OCI-LY1 (cell line): Measurements from ENCODE around the gene MGAT4C.

Source experiments
- H2AFZ ChIP-seq: fragments of 200-600 bp; sonication (generic), shearing (Covaris generic); 2 replicates; pipeline ENCODE4 v1.6.0; 2014; ENCODE audit warnings: antibody characterized with exemption, mild to moderate bottlenecking, low read length
- H3F3A ChIP-seq: fragments of 200-600 bp; sonication (generic), shearing (Covaris generic); 2 replicates; pipeline ENCODE4 v1.6.0; 2014; ENCODE audit warnings: mild to moderate bottlenecking, antibody characterized with exemption, low read length, moderate library complexity; ENCODE audit not compliant: insufficient read depth
- H3K27ac ChIP-seq: fragments of 200-600 bp; sonication (generic); 2 replicates; pipeline ENCODE4 v1.5.1; 2014; ENCODE audit warnings: low read length, mixed run types, mild to moderate bottlenecking, low read depth; ENCODE audit not compliant: poor library complexity, severe bottlenecking
- H3K27me3 ChIP-seq: fragments of 200-600 bp; sonication (generic); 2 replicates; pipeline ENCODE4 v1.6.0; 2014; ENCODE audit warnings: antibody characterized with exemption, mild to moderate bottlenecking, low read length, moderate library complexity; ENCODE audit not compliant: insufficient read depth
- H3K36me3 ChIP-seq: fragments of 200-600 bp; sonication (generic); 2 replicates; pipeline ENCODE4 v1.6.1; 2014; ENCODE audit warnings: mild to moderate bottlenecking, antibody characterized with exemption, low read length, moderate library complexity, mixed read lengths; ENCODE audit not compliant: insufficient read depth
- H3K4me1 ChIP-seq: fragments of 200-600 bp; sonication (generic); 2 replicates; pipeline ENCODE4 v1.5.1; 2014; ENCODE audit warnings: mild to moderate bottlenecking, low read length, moderate library complexity; ENCODE audit not compliant: insufficient read depth, severe bottlenecking
- H3K4me2 ChIP-seq: fragments of 200-600 bp; sonication (generic), shearing (Covaris generic); 2 replicates; pipeline ENCODE4 v1.6.1; 2014; ENCODE audit warnings: low read length
- H3K4me3 ChIP-seq: fragments of 200-600 bp; sonication (generic); 2 replicates; pipeline ENCODE4 v1.5.1; 2014; ENCODE audit warnings: low read length, low read depth, mild to moderate bottlenecking, mixed read lengths; ENCODE audit not compliant: poor library complexity, severe bottlenecking
- H3K79me2 ChIP-seq: fragments of 200-600 bp; shearing (Covaris generic); 2 replicates; pipeline ENCODE4 v1.6.1; 2016; ENCODE audit warnings: mixed run types, low read length, mixed read lengths; ENCODE audit not compliant: insufficient read depth
- H3K9ac ChIP-seq: fragments of 200-600 bp; sonication (generic), shearing (Covaris generic); 2 replicates; pipeline ENCODE4 v1.6.1; 2014; ENCODE audit warnings: mild to moderate bottlenecking, low read length, mixed read lengths
- H3K9me2 ChIP-seq: fragments of 200-600 bp; sonication (generic), shearing (Covaris generic); 2 replicates; pipeline ENCODE4 v1.6.1; 2014; ENCODE audit warnings: low read depth, mild to moderate bottlenecking, low read length, mixed read lengths
- H3K9me3 ChIP-seq: fragments of 200-600 bp; shearing (Covaris generic); 2 replicates; pipeline ENCODE4 v1.6.1; 2014; ENCODE audit warnings: low read length, mixed read lengths
- H4K20me1 ChIP-seq: fragments of 200-600 bp; sonication (generic), shearing (Covaris generic); 2 replicates; pipeline ENCODE4 v1.6.0; 2016; ENCODE audit warnings: mild to moderate bottlenecking, low read length; ENCODE audit not compliant: insufficient read depth
- EZH2 ChIP-seq: fragments of 200-600 bp; sonication (generic), shearing (Covaris generic); IDR thresholded peaks from 2 replicates; pipeline ENCODE4 v1.8.0; 2017; ENCODE audit warnings: borderline replicate concordance, mixed run types, mild to moderate bottlenecking, antibody characterized with exemption, low read length, moderate library complexity, mixed read lengths
- TF ChIP-seq, protein P1 (sequence below): fragments of 200-600 bp; sonication (generic), shearing (Covaris generic); IDR thresholded peaks from 2 replicates; pipeline ENCODE4 v1.5.1; 2017; ENCODE audit warnings: mild to moderate bottlenecking, antibody characterized with exemption, low read length, moderate library complexity, mixed read lengths

The MGAT4C gene

DNA sequence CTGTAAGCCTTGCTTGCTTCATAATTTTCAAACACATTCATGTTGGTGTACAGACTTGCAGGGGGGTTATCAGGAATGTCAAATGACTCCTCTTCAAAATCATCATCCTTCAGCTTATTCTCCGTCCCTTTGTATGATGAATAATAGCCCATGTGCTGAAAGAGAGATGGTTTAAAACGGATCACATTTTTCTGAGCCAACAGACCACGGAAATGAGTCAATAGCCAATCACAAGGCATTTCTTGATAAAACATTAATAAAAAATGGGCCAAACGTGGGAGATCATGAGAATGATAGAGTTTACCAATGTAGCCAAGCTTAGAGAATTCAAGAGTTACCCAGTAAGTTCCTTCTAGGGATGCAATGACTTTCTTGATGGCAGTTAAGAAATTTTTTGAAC is 276.6 kb downstream of the MGAT4C start:
- Histone ChIP-seq H3K4me1 (no peaks in the 10 kb centered on the region), H3K9ac (no peak overlapping the region), H3K27ac (no peak overlapping the region), H3K4me3 (no peak overlapping the region), H3F3A (no peaks in the 10 kb centered on the region), H3K9me2 (no peaks in the 10 kb centered on the region), H3K79me2 (no peaks in the 10 kb centered on the region), H3K27me3 (no peaks in the 10 kb centered on the region), H3K4me2 (no peak overlapping the region), H3K9me3 (no peaks in the 10 kb centered on the region), H2AFZ (no peak overlapping the region), H4K20me1 (no peaks in the 10 kb centered on the region), H3K36me3 (no peaks in the 10 kb centered on the region)
- TF ChIP-seq, protein P1, sequence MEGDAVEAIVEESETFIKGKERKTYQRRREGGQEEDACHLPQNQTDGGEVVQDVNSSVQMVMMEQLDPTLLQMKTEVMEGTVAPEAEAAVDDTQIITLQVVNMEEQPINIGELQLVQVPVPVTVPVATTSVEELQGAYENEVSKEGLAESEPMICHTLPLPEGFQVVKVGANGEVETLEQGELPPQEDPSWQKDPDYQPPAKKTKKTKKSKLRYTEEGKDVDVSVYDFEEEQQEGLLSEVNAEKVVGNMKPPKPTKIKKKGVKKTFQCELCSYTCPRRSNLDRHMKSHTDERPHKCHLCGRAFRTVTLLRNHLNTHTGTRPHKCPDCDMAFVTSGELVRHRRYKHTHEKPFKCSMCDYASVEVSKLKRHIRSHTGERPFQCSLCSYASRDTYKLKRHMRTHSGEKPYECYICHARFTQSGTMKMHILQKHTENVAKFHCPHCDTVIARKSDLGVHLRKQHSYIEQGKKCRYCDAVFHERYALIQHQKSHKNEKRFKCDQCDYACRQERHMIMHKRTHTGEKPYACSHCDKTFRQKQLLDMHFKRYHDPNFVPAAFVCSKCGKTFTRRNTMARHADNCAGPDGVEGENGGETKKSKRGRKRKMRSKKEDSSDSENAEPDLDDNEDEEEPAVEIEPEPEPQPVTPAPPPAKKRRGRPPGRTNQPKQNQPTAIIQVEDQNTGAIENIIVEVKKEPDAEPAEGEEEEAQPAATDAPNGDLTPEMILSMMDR: no peak
- TF ChIP-seq EZH2: no peak

DNA sequence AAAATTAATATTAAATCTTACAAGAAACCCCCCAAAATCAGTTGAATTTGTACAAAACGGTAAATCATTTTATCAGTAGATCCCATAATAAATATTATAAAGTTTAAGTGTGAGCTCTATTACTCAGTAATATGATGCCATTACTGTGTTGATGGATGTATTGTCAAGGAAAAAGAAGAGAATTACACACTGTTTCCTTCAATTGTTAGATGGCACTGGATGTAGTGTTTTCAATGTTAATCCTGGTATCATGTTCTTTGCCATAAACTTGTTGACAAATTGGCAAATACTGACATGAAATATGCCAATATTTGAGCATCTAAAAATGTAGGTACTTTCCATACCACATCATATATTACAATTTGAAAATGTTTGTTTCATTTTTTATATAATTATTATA is 280.5 kb downstream of the MGAT4C start:
- no peak overlapping the region for H2AFZ ChIP-seq
- H3K36me3 ChIP-seq: no peaks in the 10 kb centered on the region
- H3K4me3 ChIP-seq: no peak overlapping the region
- H3K9ac ChIP-seq: no peak overlapping the region
- TF ChIP-seq EZH2: no peak
- TF ChIP-seq, protein P1: no peak
- no peaks in the 10 kb centered on the region for H3K27me3 ChIP-seq
- H4K20me1 ChIP-seq: no peaks in the 10 kb centered on the region
- H3K9me2 ChIP-seq: no peaks in the 10 kb centered on the region
- H3K79me2 ChIP-seq: no peaks in the 10 kb centered on the region
- H3K4me2 ChIP-seq: no peak overlapping the region
- H3K27ac ChIP-seq: no peak overlapping the region
- H3K4me1 ChIP-seq: no peaks in the 10 kb centered on the region
- H3K9me3 ChIP-seq: no peaks in the 10 kb centered on the region
- no peaks in the 10 kb centered on the region for H3F3A ChIP-seq

DNA sequence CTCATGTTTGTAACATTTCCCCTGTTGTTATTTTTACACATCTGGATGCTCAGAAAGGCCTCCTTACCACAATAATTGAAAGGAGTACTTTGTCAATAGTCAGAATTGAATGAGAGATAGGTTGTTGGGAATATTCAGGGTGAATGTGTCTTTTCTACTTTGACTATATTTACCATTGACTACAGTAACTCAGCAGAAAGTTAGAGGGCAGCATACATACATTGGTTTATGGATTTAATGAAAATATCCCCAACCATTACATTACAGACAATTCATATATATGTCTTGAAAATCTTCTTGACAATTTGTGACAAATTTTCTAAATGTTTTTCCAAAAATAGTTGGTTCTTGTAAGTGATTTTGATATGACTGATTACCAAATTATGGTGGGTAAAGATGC is 284.4 kb downstream of the MGAT4C start:
- Histone ChIP-seq H3K4me3 (no peak overlapping the region), H2AFZ (no peak overlapping the region)
- TF ChIP-seq, protein P1: no peak
- TF ChIP-seq EZH2: no peak

More for the DNA sequence above, 284.4 kb downstream of the MGAT4C start:
- no peaks in the 10 kb centered on the region for H3K9me3 ChIP-seq
- H3K27me3 ChIP-seq: no peaks in the 10 kb centered on the region
- no peaks in the 10 kb centered on the region for H3F3A ChIP-seq
- H4K20me1 ChIP-seq: no peaks in the 10 kb centered on the region
- no peaks in the 10 kb centered on the region for H3K79me2 ChIP-seq
- no peaks in the 10 kb centered on the region for H3K4me1 ChIP-seq
- H3K36me3 ChIP-seq: no peaks in the 10 kb centered on the region
- no peak overlapping the region for H3K27ac ChIP-seq
- no peaks in the 10 kb centered on the region for H3K9me2 ChIP-seq
- no peak overlapping the region for H3K4me2 ChIP-seq
- no peak overlapping the region for H3K9ac ChIP-seq
